CD4-positive, alpha-beta T cell (primary cell): ENCODE results near the gene NDUFS1. TPM values are rescaled to one million over a fixed set of nuclear protein-coding genes. Genes with fewer than 3 reads are reported as not detected.
"Not testable (repeated sequence)": the region's sequence is repeated elsewhere in the genome, so short reads cannot be mapped to it uniquely, and the experiment has no call there.

ENCODE experiments used
- ATAC-seq: fragments of 200-7000 bp; cut with Tn5 transposase; one replicate; pipeline ENCODE4 v1.10.0; 2022; ENCODE audit warnings: mild to moderate bottlenecking; ENCODE audit not compliant: poor library complexity
- CTCF ChIA-PET: fragments of 350-600 bp; sonication (Branson Sonifier 250); formaldehyde crosslinking; loops from one replicate; lab custom pipeline; 2021; ENCODE audit warnings: antibody characterized with exemption, inconsistent platforms; lab: Charles Lee
- POLR2A ChIA-PET: fragments of 350-600 bp; sonication (Branson Sonifier 250); formaldehyde crosslinking; loops from one replicate; lab custom pipeline; 2021; ENCODE audit warnings: antibody characterized with exemption, inconsistent platforms; lab: Charles Lee
- DNase-seq, 14 experiments: peaks; one replicate each; pipeline ENCODE4 v3.0.0-alpha.2; 2013 to 2020; ENCODE audit warnings: mixed read lengths in 2 of 14
- H3K27ac ChIP-seq, 2 donors: one replicate each; pipeline versions ENCODE4 v1.5.1 to v1.7.0; 2013; ENCODE audit warnings: low read length in 2 of 2, low read depth in 1 of 2, mild to moderate bottlenecking in 1 of 2
- H3K27me3 ChIP-seq, 2 experiments: 1 replicate in 1 of 2; 2 replicates in 1 of 2; pipeline versions ENCODE4 v1.6.1 to v1.7.0; 2013; ENCODE audit warnings: low read length in 2 of 2, control low read depth in 1 of 2, mild to moderate bottlenecking in 1 of 2, moderate library complexity in 1 of 2; ENCODE audit not compliant: insufficient read depth in 2 of 2, control insufficient read depth in 1 of 2
- H3K36me3 ChIP-seq: one replicate; pipeline ENCODE4 v1.6.1; 2013; ENCODE audit warnings: low read length, control low read depth; ENCODE audit not compliant: insufficient read depth
- H3K4me1 ChIP-seq: one replicate; pipeline ENCODE4 v1.6.1; 2013; ENCODE audit warnings: low read length, control low read depth; ENCODE audit not compliant: insufficient read depth
- H3K4me3 ChIP-seq: one replicate; pipeline ENCODE4 v1.5.1; 2013; ENCODE audit warnings: mild to moderate bottlenecking, low read length, moderate library complexity
- H3K9me3 ChIP-seq, 2 experiments: 1 replicate in 1 of 2; 2 replicates in 1 of 2; pipeline versions ENCODE4 v1.6.1 to v1.7.0; 2013; ENCODE audit warnings: low read length in 2 of 2, mild to moderate bottlenecking in 2 of 2, control low read depth in 1 of 2, moderate library complexity in 1 of 2; ENCODE audit not compliant: control insufficient read depth in 1 of 2, insufficient read depth in 1 of 2
- H3K27ac Mint-ChIP-seq: one replicate; pipeline ENCODE4 v1.8.0; 2020; ENCODE audit warnings: mixed read lengths
- H3K27me3 Mint-ChIP-seq: one replicate; pipeline ENCODE4 v1.8.0; 2021; ENCODE audit warnings: mixed read lengths
- H3K36me3 Mint-ChIP-seq: one replicate; pipeline ENCODE4 v1.8.0; 2021; ENCODE audit warnings: low read depth, mixed read lengths
- H3K4me1 Mint-ChIP-seq: one replicate; pipeline ENCODE4 v1.8.0; 2021; ENCODE audit warnings: low read depth, mixed read lengths
- H3K4me3 Mint-ChIP-seq: one replicate; pipeline ENCODE4 v1.8.0; 2020; ENCODE audit warnings: mild to moderate bottlenecking, mixed read lengths
- H3K9me3 Mint-ChIP-seq: one replicate; pipeline ENCODE4 v1.8.0; 2020; ENCODE audit warnings: mixed read lengths
- intact Hi-C, 2 experiments: fragments of 100-400 bp; cut with DNase I in 1 of 2; cut with micrococcal nuclease in 1 of 2; formaldehyde crosslinking; loops; one replicate each; pipeline versions ENCODE4 v1.15.1 to v1.9.0; 2023 to 2025; cut with DNase I, micrococcal nuclease
- total RNA-seq, 174 experiments: library from RNA in 2 of 174; stranded (reverse) in 2 of 174; gene quantifications; one replicate each; pipeline ENCODE4 v1.2.3 and lab custom pipeline; 2021 to 2026
- TF ChIP-seq, protein P1 (sequence below): fragments of 200-600 bp; IDR thresholded peaks from one replicate; pipeline ENCODE4 v1.8.0; 2022; ENCODE audit warnings: antibody characterized with exemption, mild to moderate bottlenecking

The NDUFS1 gene
- total RNA-seq, 2 experiments from 2014 or later: 33.4 to 34.3 TPM

- intact Hi-C loops: no loop called here
- Mint-ChIP-seq H3K27me3 (no peaks in the 10 kb centered on the region), H3K27ac (no peak overlapping the region), H3K4me1 (no peaks in the 10 kb centered on the region), H3K9me3 (no peaks in the 10 kb centered on the region), H3K4me3 (no peak overlapping the region), H3K36me3 (peaks cover 87% of the 10 kb centered on the region)
- POLR2A ChIA-PET: no interaction called here
- H3K27me3 ChIP-seq: no peaks in the 10 kb centered on the region
- no peaks in the 10 kb centered on the region for H3K4me1 ChIP-seq
- H3K9me3 ChIP-seq: no peaks in the 10 kb centered on the region
- no peak overlapping the region for H3K27ac ChIP-seq
- TF ChIP-seq, protein P1, sequence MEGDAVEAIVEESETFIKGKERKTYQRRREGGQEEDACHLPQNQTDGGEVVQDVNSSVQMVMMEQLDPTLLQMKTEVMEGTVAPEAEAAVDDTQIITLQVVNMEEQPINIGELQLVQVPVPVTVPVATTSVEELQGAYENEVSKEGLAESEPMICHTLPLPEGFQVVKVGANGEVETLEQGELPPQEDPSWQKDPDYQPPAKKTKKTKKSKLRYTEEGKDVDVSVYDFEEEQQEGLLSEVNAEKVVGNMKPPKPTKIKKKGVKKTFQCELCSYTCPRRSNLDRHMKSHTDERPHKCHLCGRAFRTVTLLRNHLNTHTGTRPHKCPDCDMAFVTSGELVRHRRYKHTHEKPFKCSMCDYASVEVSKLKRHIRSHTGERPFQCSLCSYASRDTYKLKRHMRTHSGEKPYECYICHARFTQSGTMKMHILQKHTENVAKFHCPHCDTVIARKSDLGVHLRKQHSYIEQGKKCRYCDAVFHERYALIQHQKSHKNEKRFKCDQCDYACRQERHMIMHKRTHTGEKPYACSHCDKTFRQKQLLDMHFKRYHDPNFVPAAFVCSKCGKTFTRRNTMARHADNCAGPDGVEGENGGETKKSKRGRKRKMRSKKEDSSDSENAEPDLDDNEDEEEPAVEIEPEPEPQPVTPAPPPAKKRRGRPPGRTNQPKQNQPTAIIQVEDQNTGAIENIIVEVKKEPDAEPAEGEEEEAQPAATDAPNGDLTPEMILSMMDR: no peak
- ATAC-seq: no peak
- H3K4me3 ChIP-seq: no peak overlapping the region
- CTCF ChIA-PET: interaction anchor here (1.3 kb wide), 1 partner anchor 13 kb away, joined by 3 read pairs; no protein-coding TSS in a partner anchor
- H3K36me3 ChIP-seq: peaks cover 94% of the 10 kb centered on the region
- DNase-seq: no peak
Measured at GRCh38 chr2:206143451-206143850, 15.8 kb downstream of the NDUFS1 start.

- no peak for ATAC-seq
- Histone ChIP-seq H3K27me3 (no peaks in the 10 kb centered on the region), H3K36me3 (peaks cover 81% of the 10 kb centered on the region), H3K9me3 (no peaks in the 10 kb centered on the region), H3K27ac (no peak overlapping the region), H3K4me1 (no peaks in the 10 kb centered on the region), H3K4me3 (no peak overlapping the region)
- Mint-ChIP-seq H3K36me3 (peaks cover 70% of the 10 kb centered on the region), H3K27ac (no peak overlapping the region), H3K9me3 (no peaks in the 10 kb centered on the region), H3K27me3 (no peaks in the 10 kb centered on the region), H3K4me1 (no peaks in the 10 kb centered on the region), H3K4me3 (no peak overlapping the region)
- DNase-seq: no peak
- TF ChIP-seq, protein P1: no peak
- intact Hi-C loops: no loop called here
- ChIA-PET POLR2A (no interaction called here), CTCF (no interaction called here)
Measured at GRCh38 chr2:206127656-206128055, 31.6 kb downstream of the NDUFS1 start.

DNA sequence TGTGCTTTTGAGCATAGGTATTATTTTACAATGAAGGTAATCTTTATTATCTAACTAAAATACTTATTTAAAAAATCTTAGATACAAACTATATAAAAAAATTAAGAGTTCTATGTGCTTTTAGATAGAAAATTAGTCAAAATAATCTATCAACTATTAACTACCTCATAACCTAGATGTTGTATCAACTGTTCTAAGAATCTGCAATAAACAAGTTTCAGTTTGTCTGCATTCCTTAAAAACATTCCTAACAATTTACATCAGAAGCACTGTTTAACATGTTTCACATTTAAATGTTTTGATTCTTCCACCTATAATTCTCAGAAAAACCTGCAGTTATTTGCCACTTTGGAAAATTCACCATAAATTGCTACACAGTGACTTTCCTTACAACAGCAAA, 33.3 kb downstream of the NDUFS1 start:
- Mint-ChIP-seq H3K27ac (no peak overlapping the region), H3K36me3 (peaks cover 80% of the 10 kb centered on the region), H3K9me3 (peaks cover 7% of the 10 kb centered on the region), H3K4me1 (no peaks in the 10 kb centered on the region), H3K27me3 (no peaks in the 10 kb centered on the region), H3K4me3 (no peak overlapping the region)
- no peak for DNase-seq
- CTCF ChIA-PET: no interaction called here
- H3K9me3 ChIP-seq: peaks cover 7 to 11% of the 10 kb centered on the region in 2 experiments
- H3K4me3 ChIP-seq: no peak overlapping the region
- no peaks in the 10 kb centered on the region for H3K4me1 ChIP-seq
- H3K36me3 ChIP-seq: peaks cover 81% of the 10 kb centered on the region
- TF ChIP-seq, protein P1: no peak
- H3K27ac ChIP-seq: no peak overlapping the region
- no peak for ATAC-seq
- intact Hi-C loops: no loop called here
- H3K27me3 ChIP-seq: no peaks in the 10 kb centered on the region
- POLR2A ChIA-PET: no interaction called here

- H3K27ac ChIP-seq, CTCF ChIA-PET, intact Hi-C loops, H3K4me1 ChIP-seq, H3K27me3 Mint-ChIP-seq, POLR2A ChIA-PET, H3K27me3 ChIP-seq, H3K4me3 ChIP-seq, H3K27ac Mint-ChIP-seq, DNase-seq, H3K4me3 Mint-ChIP-seq, H3K4me1 Mint-ChIP-seq, ATAC-seq: not testable (repeated sequence)
- peaks cover 76% of the 10 kb centered on the region for H3K36me3 Mint-ChIP-seq
- peaks cover 15% of the 10 kb centered on the region for H3K9me3 Mint-ChIP-seq
- Histone ChIP-seq H3K36me3 (peaks cover 72% of the 10 kb centered on the region), H3K9me3 (peaks cover 10 to 11% of the 10 kb centered on the region in 2 experiments)
Measured at GRCh38 chr2:206122569-206122968, 36.7 kb downstream of the NDUFS1 start.
